ENCODE data around the gene LIMCH1. TPM values are rescaled to one million over a fixed set of nuclear protein-coding genes. Genes with fewer than 3 reads are reported as not detected.

LIMCH1 gene
- total RNA-seq, 1 experiment from 2014 or later = 48.4 TPM

DNA sequence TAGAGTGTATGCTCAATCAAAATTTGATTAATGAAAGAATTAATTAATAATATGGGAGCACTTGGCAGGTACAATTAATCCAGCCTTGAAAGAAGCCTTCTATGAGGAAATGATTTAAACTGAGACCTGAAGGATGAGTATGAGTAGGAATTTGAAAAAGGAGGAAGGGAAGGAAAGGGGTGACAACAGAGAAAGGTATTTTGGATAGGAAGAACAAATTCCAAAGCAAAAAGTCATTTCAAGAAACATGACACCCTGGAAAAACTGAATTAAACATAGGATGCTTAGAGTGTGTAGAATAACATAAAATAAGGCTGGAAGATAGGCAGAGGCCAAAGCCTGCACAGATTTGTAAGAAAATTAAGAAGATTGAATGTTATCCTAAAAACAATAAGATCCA is 180.9 kb downstream of the LIMCH1 start:
- no peaks in the 10 kb centered on the region for H3K27me3 Mint-ChIP-seq (ENCODE audit: insufficient read depth, unreplicated experiment)
- H3K9me3 Mint-ChIP-seq (ENCODE audit: unreplicated experiment) = no peaks in the 10 kb centered on the region
- no TSS peak for BruUV-seq (replicated peaks)
- no peaks in the 10 kb centered on the region for H3K36me3 Mint-ChIP-seq (ENCODE audit: insufficient read depth, unreplicated experiment)
- no peak overlapping the region for H3K4me3 Mint-ChIP-seq (ENCODE audit: unreplicated experiment)
- H3K27ac Mint-ChIP-seq (ENCODE audit: low read depth, unreplicated experiment) = peak overlapping the region; percentile 20
- peak; percentile 55 for DNase-seq (ENCODE audit: unreplicated experiment)
- ChIA-PET POLR2A (interaction anchor here (1.0 to 2.7 kb wide), 5 partner anchors 9 to 168 kb away, joined by 3 to 12 read pairs (median 5); no protein-coding TSS in a partner anchor), CTCF (interaction anchor here (1.0 to 1.3 kb wide), 2 partner anchors 8 to 19 kb away, joined by 4 to 5 read pairs; no protein-coding TSS in a partner anchor)
- intact Hi-C loops (cut with micrococcal nuclease) = no loop called here
- H3K4me1 Mint-ChIP-seq (ENCODE audit: insufficient read depth, unreplicated experiment) = peaks cover 21% of the 10 kb centered on the region
- TF ChIP-seq, protein P1, sequence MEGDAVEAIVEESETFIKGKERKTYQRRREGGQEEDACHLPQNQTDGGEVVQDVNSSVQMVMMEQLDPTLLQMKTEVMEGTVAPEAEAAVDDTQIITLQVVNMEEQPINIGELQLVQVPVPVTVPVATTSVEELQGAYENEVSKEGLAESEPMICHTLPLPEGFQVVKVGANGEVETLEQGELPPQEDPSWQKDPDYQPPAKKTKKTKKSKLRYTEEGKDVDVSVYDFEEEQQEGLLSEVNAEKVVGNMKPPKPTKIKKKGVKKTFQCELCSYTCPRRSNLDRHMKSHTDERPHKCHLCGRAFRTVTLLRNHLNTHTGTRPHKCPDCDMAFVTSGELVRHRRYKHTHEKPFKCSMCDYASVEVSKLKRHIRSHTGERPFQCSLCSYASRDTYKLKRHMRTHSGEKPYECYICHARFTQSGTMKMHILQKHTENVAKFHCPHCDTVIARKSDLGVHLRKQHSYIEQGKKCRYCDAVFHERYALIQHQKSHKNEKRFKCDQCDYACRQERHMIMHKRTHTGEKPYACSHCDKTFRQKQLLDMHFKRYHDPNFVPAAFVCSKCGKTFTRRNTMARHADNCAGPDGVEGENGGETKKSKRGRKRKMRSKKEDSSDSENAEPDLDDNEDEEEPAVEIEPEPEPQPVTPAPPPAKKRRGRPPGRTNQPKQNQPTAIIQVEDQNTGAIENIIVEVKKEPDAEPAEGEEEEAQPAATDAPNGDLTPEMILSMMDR (IDR thresholded peaks at IDR 0.05; ENCODE audit: unreplicated experiment) = no peak

GRCh38 chr4:41719417-41719816 is 181.5 kb downstream of the LIMCH1 start:
- no peaks in the 10 kb centered on the region for H3K27me3 Mint-ChIP-seq (ENCODE audit: insufficient read depth, unreplicated experiment)
- peaks cover 21% of the 10 kb centered on the region for H3K4me1 Mint-ChIP-seq (ENCODE audit: insufficient read depth, unreplicated experiment)
- ChIA-PET POLR2A (interaction anchor here (1.0 to 2.7 kb wide), 5 partner anchors 9 to 22 kb away, joined by 3 to 12 read pairs (median 5); no protein-coding TSS in a partner anchor), CTCF (no interaction called here)
- TF ChIP-seq, protein P1 (IDR thresholded peaks at IDR 0.05; ENCODE audit: unreplicated experiment) = no peak
- no peak overlapping the region for H3K4me3 Mint-ChIP-seq (ENCODE audit: unreplicated experiment)
- intact Hi-C loops (cut with micrococcal nuclease) = no loop called here
- no peak overlapping the region for H3K27ac Mint-ChIP-seq (ENCODE audit: low read depth, unreplicated experiment)
- DNase-seq (ENCODE audit: unreplicated experiment) = peak; percentile 36
- H3K36me3 Mint-ChIP-seq (ENCODE audit: insufficient read depth, unreplicated experiment) = no peaks in the 10 kb centered on the region
- no TSS peak for BruUV-seq (replicated peaks)
- no peaks in the 10 kb centered on the region for H3K9me3 Mint-ChIP-seq (ENCODE audit: unreplicated experiment)

DNA sequence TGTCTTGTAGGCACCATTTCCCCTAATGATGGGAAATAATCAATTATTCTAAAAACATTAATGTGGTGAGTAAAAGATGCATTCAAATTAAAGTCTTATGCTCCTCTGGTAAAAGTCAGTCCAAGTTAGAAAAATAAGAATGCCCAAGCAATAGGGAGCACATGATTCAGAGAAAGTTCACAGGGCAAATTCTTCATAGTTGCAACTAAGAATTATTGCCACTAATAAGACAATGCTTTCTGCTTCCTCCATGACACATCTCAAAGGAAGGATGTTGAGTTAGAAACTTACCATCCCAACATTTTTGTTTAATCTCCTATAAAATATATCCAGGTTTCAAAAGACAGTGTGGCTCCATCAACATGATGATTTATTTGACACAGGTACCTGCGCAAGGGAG is 184.2 kb downstream of the LIMCH1 start:
- intact Hi-C loops (cut with micrococcal nuclease) = no loop called here
- peaks cover 21% of the 10 kb centered on the region for H3K4me1 Mint-ChIP-seq (ENCODE audit: insufficient read depth, unreplicated experiment)
- H3K27ac Mint-ChIP-seq (ENCODE audit: low read depth, unreplicated experiment) = no peak overlapping the region
- ChIA-PET POLR2A (no interaction called here), CTCF (no interaction called here)
- peaks cover 5% of the 10 kb centered on the region for H3K36me3 Mint-ChIP-seq (ENCODE audit: insufficient read depth, unreplicated experiment)
- TF ChIP-seq, protein P1 (IDR thresholded peaks at IDR 0.05; ENCODE audit: unreplicated experiment) = no peak
- no peak overlapping the region for H3K4me3 Mint-ChIP-seq (ENCODE audit: unreplicated experiment)
- peaks cover 9% of the 10 kb centered on the region for H3K9me3 Mint-ChIP-seq (ENCODE audit: unreplicated experiment)
- H3K27me3 Mint-ChIP-seq (ENCODE audit: insufficient read depth, unreplicated experiment) = no peaks in the 10 kb centered on the region
- no peak for DNase-seq (ENCODE audit: unreplicated experiment)
- BruUV-seq (replicated peaks) = no TSS peak

DNA sequence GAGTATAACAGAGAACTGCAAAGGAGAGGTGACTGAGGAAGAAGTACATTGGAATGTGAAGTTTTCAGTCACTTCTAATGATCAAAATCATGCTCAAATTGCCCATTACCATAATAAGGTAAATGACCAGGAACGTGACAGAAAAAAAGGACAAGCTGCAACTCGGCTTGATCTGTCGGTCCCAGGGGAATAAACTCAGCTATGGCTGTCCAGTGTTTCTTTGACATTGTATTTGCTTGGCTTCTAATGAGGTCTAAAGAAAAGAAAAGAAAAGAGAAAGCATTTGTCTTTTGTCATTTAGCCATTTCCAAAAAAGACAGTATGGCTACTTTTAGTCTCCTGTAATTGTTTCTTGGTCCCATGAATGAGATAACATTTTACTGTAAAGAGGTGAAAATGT is 185.3 kb downstream of the LIMCH1 start:
- BruUV-seq (replicated peaks) = no TSS peak
- Mint-ChIP-seq H3K4me3 (ENCODE audit: unreplicated experiment) (no peak overlapping the region), H3K36me3 (ENCODE audit: insufficient read depth, unreplicated experiment) (peaks cover 5% of the 10 kb centered on the region), H3K27ac (ENCODE audit: low read depth, unreplicated experiment) (no peak overlapping the region), H3K27me3 (ENCODE audit: insufficient read depth, unreplicated experiment) (no peaks in the 10 kb centered on the region), H3K4me1 (ENCODE audit: insufficient read depth, unreplicated experiment) (peaks cover 26% of the 10 kb centered on the region), H3K9me3 (ENCODE audit: unreplicated experiment) (peaks cover 9% of the 10 kb centered on the region)
- POLR2A ChIA-PET = no interaction called here
- CTCF ChIA-PET = no interaction called here
- DNase-seq (ENCODE audit: unreplicated experiment) = no peak
- TF ChIP-seq, protein P1 (IDR thresholded peaks at IDR 0.05; ENCODE audit: unreplicated experiment) = no peak
- intact Hi-C loops (cut with micrococcal nuclease) = no loop called here

All from MCF 10A (cell line).